PFSK-1 (cell line): ENCODE results near the gene PLIN5.

Experiments used
- FOXP2 ChIP-seq: optimal IDR thresholded peaks from 2 replicates; pipeline ENCODE3; 2011; ENCODE audit warnings: borderline replicate concordance, control low read depth, inconsistent platforms; ENCODE audit not compliant: insufficient read depth; ENCODE audit errors: extremely low read length, extremely low read depth
- POLR2AphosphoS5 ChIP-seq: IDR thresholded peaks from 2 replicates; pipeline ENCODE4 v1.6.1; 2012; ENCODE audit warnings: low read depth, mild to moderate bottlenecking, control low read depth, low read length, moderate library complexity
- REST ChIP-seq, 2 experiments: IDR thresholded peaks; 2 replicates each; pipeline versions ENCODE4 v1.6.1 to v1.8.0; 2011 to 2012; ENCODE audit warnings: low read depth in 2 of 2, low read length in 2 of 2, control low read depth in 1 of 2, inconsistent platforms in 1 of 2, mild to moderate bottlenecking in 1 of 2, moderate library complexity in 1 of 2; ENCODE audit not compliant: insufficient read depth in 1 of 2
- SIN3A ChIP-seq: IDR thresholded peaks from 2 replicates; pipeline ENCODE4 v1.6.1; 2012; ENCODE audit warnings: mild to moderate bottlenecking, low read length, moderate library complexity, borderline replicate concordance; ENCODE audit not compliant: insufficient read depth
- TAF1 ChIP-seq: IDR thresholded peaks from 2 replicates; pipeline ENCODE4 v1.6.1; 2012; ENCODE audit warnings: low read length, control low read depth, borderline replicate concordance; ENCODE audit not compliant: insufficient read depth

The PLIN5 gene

DNA sequence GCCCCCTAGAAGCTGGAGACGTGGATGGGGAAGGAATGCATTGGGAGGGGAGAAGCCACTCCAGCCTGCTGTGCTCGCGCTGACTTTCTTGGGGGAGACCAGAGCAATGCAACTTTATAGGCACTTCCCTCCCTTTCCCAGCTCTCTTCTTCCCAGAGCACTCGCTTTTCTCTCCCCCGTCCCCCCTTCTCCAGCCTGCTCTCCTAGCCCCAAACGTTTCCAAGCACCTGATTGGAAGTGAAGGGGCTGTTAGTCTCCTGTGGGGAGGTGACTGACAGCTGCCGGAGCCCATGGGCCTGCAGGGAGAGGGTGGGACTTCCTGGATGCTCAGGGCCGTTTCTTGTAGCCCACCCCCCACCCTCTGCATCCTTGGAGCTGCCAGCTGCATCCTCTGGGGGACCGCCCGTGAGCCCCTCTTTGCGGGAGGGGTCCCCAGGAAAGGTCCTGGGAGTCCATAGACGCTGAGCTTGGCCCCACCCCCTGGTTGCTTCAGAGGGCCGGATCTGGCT, 60.5 kb downstream of the PLIN5 start:
- TF ChIP-seq POLR2AphosphoS5: peak; percentile 38; the same call in 1 of the 2 replicates
- no peak for TF ChIP-seq SIN3A

- no peak for TF ChIP-seq TAF1
- no peak for TF ChIP-seq FOXP2
- no peak for TF ChIP-seq SIN3A
- TF ChIP-seq POLR2AphosphoS5: 0 out of 2 replicates have a peak, but pooled peaks have one; percentile 27
Observed at GRCh38 chr19:4473763-4474513, 61.1 kb downstream of the PLIN5 start.

GRCh38 chr19:4473011-4473762, 61.8 kb downstream of the PLIN5 start:
- TF ChIP-seq TAF1: no peak
- no peak for TF ChIP-seq POLR2AphosphoS5
- TF ChIP-seq FOXP2: no peak
- no peak for TF ChIP-seq REST (IDR thresholded peaks at IDR 0.05; ENCODE audit: insufficient read depth in 1 of 2, low read depth in 2 of 2, low read length in 2 of 2)
- TF ChIP-seq SIN3A: no peak
